Activated CD4-positive, alpha-beta T cell treated with anti-CD3 and anti-CD28 coated beads, Interleukin-2, amount 50 U/mL, for 4 hours (primary cell): Measurements from ENCODE around the gene CDKL5.

Experiments used
- DNase-seq, 2 experiments: peaks; one replicate each; pipeline ENCODE4 v3.0.0-alpha.2; 2020

CDKL5 gene

DNA sequence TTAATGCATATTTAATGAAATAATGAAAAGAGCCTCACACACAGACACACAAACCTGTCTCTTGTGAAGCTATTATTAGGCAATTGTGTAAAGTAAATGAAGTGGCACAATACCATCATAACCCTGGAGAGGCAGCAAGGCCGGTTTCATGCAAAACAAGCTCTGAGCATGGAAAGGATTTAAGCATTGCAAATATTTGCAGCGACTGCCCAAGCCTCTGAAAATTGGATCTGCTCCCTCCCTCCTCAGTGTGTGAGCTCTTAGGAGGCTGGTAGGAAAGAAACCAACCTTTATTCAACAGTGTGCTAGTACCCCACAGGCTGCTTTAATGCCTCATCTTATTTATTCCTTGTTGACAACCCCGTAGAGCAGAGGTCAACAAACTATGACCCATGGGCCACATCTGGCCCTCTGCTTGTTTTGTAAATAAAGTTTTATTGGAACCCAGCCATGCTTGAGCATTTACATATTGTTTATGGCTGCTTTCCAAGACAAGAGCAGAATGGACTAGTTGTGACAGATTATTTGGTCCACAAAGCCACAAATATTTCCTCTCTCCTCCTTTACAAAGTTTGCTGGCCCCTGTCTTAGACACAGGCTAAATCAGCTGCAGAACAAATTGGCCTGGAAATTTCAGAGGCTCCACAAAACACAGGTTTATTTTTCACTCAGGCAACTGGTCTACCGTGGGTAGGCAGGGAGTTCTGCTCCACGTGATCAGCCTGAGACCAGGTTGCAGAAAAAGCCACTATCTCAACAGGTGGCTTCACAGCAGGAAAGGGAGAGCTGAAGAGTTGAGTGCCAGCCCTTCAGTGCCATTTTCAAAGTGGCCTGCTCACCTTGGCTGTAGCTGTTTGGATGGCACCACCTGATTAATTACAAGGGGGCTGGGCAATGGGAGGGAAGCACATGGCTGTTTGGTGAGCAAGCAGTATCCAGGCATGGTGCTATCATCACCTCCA, 229.7 kb downstream of the CDKL5 start:
- no peak for DNase-seq

DNA sequence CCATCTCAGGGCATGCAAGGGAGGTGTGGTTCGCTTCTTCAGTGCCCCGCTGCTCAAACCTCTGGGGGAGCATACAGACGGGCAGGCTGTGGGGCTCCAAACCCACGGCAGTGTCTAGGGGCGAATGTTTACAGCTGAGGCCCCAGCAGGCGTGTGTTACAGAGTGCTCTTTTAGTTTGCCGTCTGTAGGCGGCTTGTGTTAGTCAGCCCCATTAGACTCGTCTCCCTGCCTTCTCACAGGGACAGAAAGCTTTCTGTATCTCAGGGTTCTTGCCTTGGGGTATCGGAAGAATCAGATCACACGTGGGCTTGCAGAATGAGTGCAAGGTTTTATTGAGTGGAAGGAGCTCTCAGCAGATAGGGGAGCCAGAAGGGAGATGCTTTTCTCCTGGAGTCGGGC, 235.9 kb downstream of the CDKL5 start:
- no peak for DNase-seq

DNA sequence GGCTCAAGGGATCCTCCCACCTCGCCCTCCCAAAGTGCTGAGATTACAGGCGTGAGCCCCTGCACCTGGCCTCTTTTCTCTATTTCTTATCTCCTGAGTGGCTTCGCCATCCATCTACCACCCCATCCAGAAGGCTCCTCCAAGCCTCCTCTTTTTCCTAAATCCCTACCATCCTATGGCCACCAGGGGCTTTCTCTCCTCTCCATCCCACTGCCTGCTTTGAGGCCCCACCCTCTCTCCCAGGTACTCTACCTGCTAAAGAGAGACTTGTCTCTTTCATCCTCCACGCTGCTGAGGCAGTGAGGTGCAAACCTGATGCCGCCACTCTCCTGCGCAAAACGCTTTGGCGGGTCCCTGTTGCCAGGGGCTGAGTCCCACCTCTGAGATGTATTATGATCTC, 239.5 kb downstream of the CDKL5 start:
- no peak for DNase-seq

DNA sequence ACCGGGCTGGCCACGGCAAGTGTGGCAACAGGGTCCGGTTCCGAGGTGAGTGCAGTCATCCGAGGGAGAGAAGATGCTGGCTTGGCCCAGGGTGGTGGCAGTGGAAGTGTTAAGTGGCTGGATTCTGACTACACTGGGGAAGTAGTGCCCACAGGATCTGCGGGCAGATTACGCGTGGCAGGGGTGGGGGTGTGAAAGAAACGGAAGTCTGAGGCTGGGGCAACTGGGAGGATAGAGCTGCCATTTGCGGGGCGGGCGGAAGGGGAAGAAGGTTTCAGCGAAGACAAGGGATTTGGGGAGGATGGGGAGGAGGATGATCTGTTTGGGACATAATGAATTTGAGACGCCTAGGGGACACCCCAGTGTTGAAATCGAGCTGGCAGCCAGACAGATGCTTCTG, 241.2 kb downstream of the CDKL5 start:
- DNase-seq = no peak

DNA sequence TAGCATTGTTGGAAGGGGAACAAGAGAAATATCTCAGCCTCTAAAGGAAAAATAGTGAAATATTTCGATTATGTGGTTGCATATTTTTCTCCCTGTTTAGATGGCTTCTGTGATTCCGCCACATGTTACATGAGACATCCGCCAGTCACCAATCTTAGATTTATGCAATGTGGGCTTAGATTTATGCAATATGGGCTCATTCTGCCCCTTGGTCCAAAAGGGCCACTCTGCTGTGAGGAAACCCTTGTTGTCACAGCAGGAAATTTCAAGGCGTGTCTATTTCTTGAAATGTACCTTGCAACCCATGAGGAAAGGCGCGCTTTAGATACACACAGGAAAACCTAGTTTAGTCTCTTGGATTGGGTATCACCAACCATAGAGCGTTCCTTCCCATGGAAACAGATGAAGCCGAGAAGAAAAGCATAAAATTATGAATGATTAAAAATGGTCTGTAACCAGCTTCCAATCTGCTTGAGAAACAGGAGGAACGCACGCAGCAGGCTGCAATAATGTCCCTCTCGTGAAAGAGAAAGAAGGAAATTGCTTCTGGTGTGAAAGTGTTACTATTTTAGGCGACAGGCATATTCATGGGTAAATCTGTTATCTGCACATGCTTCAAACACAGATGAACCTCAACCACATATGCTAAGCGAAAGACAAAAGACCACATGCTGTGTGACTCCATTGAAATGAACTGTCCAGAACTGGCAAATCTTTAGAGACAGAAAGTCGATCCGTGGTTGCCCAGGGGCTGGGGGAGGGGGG, 242.8 kb downstream of the CDKL5 start:
- DNase-seq = no peak

DNA sequence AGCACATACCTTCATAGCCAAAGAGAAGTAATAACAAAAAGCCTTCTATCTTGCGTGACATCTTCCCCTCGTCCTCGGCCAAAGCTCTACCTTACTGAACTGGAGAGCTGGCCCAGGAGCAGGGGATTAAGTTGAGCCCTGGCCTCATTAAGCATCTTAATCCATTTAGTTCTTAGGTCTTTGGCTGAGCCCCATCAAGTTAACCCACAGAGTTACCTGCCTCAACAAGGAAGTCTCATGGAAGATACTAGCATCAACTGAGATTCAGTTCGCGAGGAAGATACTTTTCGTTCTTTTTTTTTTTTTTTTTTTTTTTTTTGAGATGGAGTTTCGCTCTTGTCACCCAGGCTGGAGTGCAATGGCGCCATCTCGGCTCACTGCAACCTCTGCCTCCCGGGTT, 246.6 kb downstream of the CDKL5 start, which contains the start of gene RS1:
Gene RS1 (minus strand): TSS at position 101 of the 400 bp plus-strand sequence. CDS start 40 bp downstream, at position 61.
- no peak for DNase-seq

DNA sequence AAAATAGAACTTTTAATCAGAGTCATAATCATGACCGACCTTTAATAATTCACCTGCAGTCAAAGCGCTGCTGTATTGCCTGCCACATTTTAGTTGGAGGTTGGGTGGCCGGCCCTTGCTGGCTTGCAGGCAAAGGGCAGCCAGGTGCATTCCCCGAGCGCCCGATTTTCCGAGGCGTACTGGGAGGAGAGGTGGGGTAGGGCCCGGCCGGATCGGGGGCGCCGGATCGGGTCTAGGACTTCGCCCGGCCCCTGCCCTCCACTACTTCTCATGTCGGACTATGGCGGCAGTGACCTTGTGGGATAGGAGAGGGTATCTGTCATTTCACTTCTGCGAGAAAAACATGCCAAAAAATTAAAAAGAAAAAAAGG, 249.0 kb downstream of the CDKL5 start:
- DNase-seq = peak; percentile 0 to 1

DNA sequence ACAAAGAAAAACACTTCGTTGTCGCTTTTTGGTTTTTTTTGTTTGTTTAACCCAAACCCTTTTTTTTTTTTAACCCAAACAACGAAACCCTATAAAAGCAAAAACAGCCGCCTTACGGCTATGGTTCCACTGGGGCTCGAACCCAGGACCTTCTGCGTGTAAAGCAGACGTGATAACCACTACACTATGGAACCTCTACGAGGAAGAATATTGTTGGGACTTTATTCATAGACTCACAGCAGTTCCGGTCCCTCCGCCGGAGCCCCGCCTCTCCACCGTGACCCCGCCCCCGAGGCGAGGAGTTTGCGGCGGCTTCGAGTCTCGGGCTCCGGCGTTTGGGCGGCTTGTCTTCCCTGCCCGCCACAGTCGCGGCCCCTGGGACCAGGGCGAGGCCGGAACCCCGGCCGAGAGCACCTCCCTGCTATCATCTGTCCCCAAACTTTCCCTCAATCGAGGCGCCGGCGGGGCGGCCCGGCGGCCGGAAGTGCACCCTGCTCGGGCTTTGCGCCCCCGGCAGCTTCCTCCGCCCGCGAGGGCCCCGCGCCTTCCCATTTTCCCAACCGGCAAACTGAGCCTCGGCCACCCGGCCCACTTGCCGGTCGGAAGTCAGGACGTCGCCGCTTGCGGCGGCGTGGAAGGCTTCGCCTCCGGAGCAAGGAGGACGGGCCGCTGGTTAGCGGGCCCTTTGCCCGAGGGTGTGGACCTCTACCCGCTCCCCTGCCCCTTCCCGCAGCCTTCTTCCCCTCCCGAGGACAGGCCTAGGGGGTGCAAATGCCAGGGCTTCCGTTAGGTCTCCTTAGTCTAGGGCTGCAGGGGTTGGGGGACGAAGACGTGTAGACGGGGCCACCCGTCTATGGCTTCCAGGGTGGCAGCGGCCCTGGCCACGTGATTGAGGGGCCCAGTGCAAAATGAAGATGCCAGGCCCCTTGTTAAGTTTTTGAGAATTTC, 249.7 kb downstream of the CDKL5 start:
- peak; percentile 66 to 68 for DNase-seq

DNA sequence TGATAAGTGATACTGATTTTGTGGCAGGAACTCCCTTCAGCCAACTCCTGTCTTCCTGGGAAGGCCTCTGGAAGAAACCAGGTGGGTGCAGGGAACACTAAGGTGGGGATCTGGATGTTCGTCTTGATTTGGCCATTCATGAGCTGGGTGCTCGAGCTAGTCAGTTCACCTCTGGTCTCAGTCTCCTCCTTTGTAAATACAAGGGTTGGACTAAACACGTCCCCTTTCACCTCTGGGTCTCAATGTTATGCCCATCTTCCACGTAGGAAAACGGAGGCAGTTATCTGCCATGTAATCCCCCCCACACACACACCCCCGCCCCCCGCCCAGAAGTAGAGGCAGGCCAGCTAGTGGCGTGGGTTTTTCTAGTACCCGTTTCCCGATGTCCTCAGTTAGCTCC, 250.6 kb downstream of the CDKL5 start:
- DNase-seq = no peak

DNA sequence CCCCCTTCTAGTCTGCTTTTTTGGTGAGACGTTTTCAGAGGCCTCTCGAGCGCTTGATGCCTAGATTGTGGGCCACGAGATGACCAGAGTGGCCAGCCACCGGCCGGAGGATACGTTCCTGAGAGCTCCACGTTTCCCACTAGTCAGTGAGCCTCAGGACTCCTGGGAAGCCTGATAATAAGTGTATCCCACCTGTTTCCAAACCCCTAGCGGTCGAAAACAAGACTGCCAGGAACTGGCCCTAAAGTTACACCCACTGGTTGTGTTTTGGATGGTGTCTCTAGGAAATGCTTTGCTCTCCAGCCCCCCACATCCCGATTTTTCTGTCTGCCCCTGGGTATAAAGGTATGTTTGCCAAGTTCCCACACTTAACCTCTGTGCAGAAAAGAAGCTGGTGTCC, 251.1 kb downstream of the CDKL5 start:
- DNase-seq = no peak

DNA sequence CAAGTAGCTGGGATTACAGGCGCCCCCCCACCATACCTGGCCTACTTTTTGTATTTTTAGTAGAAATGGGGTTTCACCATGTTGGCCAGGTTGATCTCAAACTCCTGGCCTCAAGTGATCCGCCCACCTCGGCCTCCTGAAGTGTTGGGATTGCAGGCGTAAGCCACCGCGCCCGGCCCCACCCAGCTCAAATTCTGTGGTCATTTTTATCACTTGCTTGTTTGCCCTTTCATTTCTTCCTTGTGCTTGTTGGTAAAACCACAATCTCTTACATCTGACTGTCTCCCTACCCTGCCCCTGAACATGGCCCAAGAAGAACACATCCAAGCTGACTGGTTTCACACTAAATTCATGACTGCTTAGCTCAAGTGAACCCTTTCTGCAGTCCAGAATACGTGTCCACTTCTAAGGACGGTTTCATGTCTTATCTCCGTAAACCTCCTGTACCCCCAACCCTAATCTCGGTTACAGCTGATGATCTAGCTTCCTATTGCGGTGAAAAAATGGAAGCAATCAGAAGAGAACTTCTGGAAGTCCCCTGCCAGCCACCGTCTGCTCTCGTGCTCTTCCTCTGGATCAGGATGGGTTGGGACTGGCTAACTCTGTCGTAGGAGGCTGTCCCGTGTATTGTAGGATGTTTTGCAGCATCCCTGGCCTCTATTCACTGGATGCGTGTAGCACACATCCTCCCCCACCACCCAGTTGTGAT, 251.9 kb downstream of the CDKL5 start:
- no peak for DNase-seq

DNA sequence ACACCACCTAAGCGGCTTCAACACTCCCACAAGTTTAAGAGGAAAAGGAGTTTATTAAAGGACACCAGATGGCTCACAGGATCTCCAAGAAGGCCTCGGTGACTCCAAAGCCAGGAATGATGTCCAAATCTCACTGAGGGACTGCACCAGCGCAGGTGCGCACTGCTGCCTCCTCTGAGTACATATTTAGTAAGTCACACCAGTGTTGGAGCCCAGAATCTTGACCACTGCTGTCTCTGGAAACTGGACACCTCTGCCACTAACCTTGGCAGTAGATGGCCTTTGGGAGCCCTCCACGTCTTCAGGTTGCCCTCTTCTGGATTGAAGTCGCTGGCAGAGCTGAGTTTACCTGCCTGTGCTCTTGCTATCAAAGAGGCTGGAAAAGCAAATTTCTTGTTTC, 256.6 kb downstream of the CDKL5 start:
- DNase-seq = no peak

DNA sequence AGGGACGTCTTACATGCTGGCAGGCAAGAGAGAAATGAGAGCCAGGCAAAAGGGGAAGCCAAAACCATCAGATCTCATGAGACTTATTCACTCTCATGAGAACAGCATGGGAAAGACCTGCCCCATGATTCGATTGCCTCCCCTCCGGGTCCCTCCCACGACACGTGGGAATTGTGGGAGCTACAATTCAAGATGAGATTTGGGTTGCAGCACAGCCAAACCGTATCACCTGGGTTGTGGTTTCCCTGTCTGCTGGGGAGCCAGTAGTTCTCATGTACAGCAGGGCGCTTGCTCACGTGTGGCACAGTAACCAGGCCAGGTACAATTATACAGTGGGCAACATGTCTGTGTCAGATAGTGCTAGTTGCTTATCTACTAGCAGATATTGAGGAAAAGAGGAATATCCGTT, 257.6 kb downstream of the CDKL5 start:
- no peak for DNase-seq

DNA sequence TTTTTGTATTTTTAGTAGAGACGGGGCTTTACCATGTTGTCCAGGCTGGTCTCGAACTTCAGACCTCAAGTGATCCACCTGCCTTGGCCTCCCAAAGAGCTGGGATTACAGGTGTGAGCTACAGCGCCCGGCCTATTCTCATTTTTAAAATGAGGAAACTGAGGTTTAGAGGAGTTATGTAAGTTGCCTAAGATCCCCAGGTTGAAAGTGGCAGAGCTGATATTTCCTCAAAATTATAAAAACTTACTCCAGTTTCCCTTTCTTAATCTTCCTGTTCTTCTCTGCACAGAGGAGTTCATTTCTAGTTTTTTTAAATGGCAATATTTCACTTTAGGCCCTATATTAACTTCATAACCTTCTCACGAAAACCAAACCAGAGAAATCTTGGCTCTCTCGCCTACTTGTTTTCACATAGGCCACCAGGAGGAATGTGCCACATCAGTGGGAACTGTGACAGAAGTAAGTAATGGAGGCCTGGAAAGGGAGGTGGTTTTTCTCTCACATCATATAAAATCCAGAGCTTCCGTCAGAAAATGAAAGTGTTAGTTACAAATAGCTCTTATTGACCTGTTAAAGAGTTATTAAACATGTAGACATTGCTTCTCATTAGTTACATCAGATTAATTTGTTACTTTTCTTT, 262.6 kb downstream of the CDKL5 start:
- no peak for DNase-seq

DNA sequence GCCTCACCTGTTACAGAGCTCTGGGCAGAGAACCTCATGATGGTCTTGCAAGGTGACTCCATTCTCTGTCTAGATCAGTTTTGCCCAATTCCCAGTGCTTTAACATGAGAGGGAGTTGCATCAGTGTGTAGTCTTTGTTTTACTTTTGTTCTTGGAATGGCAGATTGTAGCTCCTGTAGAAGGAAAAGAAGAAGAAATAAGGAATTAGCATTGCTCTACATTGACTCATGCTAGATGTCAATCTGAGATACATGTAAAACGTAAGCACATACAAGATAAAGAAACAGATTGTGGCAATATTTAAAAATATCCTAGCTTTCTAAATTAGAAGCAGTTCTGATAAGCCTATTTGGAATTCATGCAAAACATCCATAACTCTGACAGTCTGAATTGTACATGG, 266.0 kb downstream of the CDKL5 start:
- no peak for DNase-seq

DNA sequence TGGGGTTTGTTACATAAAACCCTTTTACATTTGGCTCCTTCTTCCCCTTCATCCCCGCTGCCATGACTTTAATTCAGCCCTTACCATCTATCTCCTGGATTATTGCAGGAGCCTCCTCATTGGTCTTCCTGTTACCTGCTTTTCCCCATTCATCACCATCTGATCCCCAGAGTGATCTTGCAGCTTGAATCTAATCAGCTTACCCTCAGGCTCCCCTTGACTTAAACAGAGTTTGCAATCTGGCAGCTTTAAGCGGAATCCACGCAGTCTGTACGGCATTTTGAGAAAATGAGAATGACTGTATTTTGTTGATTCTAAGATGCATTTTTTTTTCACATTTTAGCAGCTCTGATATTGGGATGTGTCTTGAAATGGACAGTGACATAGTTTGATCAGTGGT, 267.1 kb downstream of the CDKL5 start:
- DNase-seq = no peak

DNA sequence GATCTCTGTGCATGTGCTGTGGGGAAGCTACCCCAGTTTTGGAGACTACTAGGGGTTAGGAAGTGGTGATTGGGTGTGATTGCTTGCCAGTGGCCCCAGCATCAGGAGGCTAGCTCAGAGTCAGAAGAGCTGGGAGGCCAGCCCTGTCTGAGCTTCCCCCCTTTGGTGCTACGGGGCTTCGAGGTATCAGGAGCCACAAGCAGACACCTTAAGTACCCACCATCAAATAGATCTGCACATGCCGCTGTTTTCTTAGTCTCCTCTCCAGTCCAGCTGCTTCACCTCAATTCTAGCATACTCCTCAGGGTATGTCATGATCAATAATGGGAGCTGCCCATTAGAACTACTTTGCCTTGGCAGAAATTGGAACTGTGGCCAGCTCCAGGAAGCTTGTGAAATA, 271.2 kb downstream of the CDKL5 start:
- no peak for DNase-seq

DNA sequence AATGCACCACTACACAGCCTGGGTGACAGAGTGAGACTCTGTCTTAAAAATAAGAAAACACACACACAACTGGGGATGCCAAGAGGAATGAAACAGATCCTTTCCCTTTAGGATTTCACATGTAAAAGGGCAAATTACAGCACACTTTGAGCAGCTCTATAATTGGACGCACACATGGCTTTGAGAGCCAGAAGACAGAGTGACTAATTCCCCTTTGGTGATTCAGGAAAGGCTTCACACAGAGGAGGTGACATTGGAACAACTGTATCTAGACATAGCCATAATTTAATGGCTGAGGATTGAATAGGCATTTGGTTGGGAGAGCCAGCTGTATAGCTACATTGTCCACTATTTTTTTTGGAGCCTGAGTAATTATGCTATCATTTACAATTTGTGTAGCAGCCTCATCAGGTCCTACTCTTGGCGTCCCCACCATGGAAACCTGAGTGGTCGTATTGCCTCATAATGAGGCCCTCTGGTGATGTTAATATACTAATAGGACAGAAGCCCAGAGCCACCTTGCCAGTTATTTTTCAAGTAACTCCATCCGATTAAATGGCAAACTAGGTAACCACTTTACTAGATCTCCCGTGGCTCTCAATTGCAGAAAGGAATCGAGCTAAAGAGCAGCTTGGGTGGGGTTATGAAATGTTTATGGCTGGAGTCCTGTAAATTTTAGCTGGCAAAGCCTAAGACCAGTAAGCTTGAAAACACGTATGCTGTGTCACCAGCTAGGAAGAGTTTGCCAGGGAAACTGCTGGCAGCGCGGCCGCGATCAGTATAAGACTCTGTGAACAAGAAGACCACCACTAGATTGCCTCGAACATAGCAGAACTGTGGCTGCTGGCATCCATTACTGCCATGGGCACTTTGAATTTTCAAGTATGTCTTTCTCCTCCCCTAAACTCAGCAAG, 273.6 kb downstream of the CDKL5 start:
- DNase-seq = no peak

DNA sequence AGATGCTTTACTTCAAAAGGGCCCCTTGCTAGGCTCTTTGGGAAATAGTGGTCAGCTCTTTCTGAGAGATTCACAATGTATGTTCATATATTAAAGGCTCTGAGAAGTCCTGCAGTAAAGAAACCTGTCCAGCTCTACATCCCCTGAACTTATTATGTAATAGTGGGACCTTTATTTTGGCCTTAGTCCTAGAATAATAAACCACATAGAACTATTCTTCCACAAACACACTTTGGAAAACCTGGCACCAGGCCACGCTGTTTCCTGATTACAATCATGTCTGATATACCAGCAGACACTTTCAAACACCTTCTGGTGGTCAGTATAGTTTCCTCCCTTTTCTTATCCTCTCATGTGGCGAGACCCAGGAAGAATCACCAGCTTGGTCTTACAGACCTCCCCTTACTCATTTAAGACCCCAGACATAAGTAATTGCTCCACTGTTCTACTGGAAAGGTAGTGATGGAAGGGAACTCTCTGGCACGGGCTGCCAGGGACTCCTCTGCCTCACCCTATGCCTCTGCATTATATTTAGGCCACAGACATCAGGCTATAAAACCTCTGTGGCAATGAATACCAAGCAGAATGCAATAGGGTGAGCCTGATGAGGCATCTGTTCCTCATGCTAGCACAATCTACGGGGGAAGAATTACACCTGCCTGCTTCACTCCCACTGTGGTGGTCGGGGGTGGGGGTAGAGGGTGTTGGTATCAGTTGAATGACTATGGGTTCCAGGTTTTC, 276.4 kb downstream of the CDKL5 start:
- DNase-seq = no peak
